GM12892 (cell line): Measurements from ENCODE around the gene GABRB1.

Experiments used
- POLR2A ChIP-seq: IDR thresholded peaks from 2 replicates; pipeline ENCODE4 v1.6.1; 2011; ENCODE audit warnings: low read depth, low read length, control low read depth
- POLR2AphosphoS5 ChIP-seq: IDR thresholded peaks from 2 replicates; pipeline ENCODE4 v1.6.1; 2011; ENCODE audit warnings: low read depth, low read length, control low read depth
- TAF1 ChIP-seq: IDR thresholded peaks from 2 replicates; pipeline ENCODE4 v1.6.1; 2011; ENCODE audit warnings: low read depth, mild to moderate bottlenecking, control low read depth, low read length, borderline replicate concordance

- TF ChIP-seq POLR2A (no peak), POLR2AphosphoS5 (no peak), TAF1 (no peak)
Observed at GRCh38 chr4:47012676-47013075, 18.7 kb upstream of the GABRB1 start.
